GM04504 (cell line): ENCODE data around the gene SUMO3.

Source experiments
- DNase-seq: peaks from one replicate; pipeline ENCODE4 v3.0.0-alpha.2; 2012; ENCODE audit warnings: low read depth

Gene SUMO3

GRCh38 chr21:44778499-44778911 lies 39.4 kb downstream of the SUMO3 start:
- DNase-seq: no peak

- DNase-seq: no peak
Measured at GRCh38 chr21:44778094-44778493, 39.8 kb downstream of the SUMO3 start.

DNA sequence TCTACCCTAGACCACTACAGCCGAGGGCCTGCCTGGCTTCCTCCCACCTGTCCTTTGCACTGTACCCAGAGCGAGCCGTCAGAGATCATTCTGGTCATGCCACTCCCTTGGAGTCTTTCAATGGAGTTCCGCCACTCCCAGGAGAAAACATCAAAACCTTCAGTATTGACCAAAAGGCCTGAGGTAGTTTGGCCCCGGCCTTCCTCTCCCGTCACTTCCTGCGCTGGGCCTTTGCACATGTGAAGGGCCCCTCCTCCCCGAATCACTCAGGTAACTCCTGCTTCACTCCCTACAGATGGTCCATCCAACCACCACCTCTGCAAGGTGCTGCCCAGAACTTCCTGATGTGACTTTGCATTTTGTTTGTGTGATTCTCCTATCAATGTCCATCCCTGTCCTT lies 42.9 kb downstream of the SUMO3 start:
- no peak for DNase-seq

DNA sequence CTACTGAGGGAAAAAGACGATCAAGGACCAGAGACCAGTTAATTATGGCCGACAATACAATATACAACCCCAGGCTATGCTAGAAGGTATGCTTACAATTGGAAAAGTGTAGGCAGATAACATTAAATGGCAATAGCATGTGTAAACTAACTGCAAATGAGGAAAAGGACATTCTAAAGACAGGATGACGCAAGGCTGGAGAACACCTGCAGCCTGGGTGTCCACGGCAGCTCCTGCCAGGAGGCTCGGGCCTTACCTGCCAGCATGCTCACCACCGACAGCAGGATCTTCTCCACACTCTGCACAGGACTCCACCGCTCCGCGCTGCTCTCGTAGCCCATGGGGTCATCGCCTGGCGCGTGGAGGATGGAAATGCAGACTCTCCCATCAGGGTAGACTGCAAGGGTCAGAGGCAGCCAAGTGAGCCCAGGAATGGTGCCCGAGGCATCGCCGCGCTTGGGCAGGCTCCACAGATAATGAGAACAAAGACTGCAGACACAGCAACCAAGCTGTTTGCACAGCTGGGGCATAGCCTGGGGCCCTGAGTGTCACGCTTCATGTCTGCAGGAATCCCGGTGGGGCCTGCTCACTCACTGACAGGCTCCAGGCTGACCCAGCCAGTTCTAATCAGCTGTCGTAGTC lies 44.5 kb downstream of the SUMO3 start:
- no peak for DNase-seq

GRCh38 chr21:44771896-44772525 lies 45.9 kb downstream of the SUMO3 start:
- no peak for DNase-seq

DNA sequence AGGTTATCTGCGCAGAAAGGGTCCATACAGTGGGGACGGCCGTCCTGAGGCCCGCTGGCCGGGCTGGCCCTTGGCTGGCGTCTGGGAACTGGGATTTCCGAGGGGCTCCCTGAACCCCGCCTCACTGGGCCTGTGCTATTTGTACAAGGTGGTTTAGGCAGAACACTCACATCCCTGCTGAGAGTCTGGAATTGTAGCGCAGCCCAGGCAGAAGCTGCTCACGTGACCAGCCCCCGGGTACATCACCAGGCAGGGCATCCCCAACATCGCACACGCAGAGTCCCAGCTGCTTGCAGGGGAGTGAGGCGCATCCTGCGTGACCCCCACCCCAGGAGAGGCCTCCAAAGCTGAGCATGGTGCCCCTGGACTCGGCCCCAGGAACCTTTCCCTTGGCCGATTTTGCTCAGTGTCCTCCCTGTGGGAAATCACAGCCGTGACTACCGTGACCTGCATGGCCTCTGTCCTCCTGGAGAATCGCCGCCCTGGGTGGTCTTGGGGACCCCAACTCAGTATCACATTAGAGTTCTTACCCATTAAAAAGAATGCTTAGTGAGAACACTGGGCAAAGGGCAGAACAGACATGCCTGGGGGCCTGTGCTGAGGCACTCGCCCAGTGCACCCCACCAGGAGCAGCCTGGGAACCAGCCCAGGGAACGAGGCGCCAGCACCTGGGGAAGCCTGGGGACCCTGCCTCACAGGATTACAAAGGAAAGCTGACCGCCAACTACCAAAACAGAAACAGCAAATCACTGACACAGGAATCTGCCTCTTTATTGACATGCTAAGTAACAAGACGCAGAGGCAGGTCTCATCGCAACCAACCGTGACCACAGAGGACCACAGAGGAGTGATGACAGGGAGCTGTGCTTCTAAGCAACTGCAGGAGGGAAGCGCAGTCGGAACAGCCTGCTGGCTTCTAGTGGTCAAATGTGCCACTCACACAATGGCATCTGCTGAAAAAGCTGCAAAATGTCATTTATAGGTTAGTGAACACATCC lies 49.7 kb downstream of the SUMO3 start:
- DNase-seq: no peak

GRCh38 chr21:44766818-44767354 lies 51.0 kb downstream of the SUMO3 start:
- DNase-seq: no peak

DNA sequence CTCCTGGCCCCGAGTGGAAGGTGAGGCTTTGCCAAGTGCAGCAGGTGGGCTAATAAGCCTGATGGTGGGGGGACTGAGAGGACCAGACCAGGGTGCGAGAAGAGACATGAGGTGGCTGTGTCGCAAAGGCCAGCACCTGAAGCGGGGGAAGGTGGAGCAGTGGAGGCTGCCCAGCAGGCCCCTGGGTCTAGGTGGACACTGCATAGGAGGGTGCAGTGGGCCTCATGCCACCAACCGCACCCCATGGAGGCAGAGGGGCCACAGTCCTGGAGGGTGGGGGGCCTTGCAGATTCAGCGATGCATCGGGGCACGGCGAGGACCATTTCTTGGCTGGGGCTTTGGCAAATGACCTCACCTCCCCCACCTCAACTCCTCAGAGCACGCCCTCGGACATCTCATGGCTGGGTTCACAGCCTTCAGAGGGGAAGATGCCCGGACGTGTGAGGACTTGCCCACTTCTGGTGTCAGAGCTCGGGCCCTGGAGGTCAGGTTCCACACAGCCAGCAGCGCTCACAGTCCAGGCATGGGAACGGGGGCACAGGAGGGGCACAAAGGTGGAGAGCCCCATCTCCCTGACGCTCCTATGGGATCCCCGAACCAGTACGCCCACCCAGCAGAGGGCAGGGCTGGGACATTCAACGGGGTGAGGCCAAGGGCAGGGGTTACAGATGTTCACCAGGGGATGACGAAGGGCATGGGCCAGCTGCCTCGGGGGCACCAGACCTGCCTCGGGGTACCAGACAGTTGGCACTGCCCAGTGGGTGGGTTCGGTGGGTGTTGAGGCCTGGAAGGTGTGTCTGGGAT lies 51.6 kb downstream of the SUMO3 start:
- no peak for DNase-seq

GRCh38 chr21:44765231-44766013 lies 52.4 kb downstream of the SUMO3 start:
- no peak for DNase-seq

- DNase-seq: no peak
Measured at GRCh38 chr21:44764319-44765230, 53.3 kb downstream of the SUMO3 start.

DNA sequence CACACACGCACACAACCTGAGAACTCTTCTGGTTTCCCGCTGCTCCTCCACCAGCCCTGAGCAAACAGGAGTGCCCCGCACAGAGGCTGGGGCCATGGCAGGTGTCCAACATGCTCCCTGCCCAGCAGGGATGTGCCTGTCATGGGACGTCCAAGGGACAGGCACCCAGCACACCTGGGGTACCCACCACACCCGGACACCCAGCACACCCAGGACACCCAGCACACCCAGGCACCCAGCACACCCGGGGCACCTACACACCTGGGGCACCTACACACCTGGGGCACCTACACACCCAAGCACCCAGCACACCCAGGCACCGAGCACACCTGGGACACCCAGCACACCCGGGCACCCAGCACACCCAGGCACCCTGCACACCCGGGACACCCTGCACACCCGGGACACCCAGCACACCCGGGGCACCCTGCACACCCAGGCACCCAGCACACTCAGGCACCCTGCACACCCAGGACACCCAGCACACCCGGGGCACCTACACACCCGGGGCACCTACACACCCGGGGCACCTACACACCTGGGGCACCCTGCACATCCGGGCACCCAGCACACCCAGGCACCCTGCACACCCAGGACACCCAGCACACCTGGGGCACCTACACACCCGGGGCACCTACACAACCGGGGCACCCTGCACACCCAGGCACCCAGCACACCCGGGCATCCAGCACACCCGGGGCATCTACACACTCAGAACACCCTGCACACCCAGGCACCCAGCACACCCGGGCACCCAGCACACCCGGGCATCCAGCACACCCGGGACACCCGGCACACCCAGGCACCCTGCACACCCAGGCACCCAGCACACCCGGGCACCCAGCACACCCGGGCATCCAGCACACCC lies 54.2 kb downstream of the SUMO3 start:
- DNase-seq: no peak

DNA sequence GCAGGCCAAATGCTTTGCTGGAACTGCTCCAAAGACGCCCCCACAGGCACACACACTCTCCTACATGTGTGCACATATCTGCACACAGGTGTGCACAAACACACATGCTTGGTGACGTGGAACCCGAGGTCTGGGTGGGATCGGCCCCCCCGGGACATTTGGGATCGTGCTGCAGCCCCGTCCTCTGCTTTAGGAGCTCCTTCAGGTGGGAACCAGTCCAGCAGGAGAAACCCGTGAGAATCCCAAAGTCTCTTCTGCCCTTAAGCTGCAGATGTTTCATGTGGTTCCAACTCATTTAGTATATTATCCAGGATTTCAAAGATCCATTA lies 54.8 kb downstream of the SUMO3 start:
- no peak for DNase-seq

DNA sequence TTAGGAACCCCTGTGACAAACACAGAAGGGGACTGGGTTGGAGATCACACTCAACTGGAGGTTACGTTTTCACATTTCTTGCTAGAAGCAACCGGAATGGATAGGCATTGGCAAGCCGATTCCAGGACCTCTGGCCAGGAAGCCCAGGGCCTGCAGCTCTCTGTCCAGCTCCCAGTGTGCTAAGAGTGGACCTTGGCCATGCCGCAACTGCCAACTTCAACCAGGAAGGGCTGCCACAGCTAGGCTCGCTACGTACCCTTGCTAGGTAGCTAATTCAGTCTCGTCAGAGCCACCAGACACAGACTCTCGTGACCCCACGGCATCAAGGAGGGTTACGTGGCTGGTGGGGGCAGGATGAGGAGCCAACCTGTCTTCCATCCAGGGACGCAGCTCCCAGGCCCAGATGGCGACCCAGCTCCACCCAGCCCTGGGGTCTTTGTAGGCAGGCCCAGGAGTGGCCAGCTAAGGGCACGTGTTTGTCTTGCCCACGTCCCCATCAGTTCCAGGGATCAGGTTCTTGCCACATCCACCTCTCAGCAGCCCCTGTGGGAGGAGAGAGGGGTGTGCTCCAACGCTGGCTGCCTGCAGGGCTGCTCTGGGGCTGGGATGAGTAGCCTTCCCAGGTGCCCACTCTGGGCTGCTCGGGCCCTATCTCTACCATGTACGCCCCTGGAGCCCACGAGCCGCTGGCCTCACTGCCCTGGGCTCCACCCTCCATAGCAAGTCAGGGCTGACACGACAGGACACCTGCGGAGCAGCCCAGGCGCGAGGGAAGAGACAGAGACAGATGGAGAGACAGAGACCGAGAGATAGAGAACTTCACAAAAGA lies 55.4 kb downstream of the SUMO3 start:
- DNase-seq: no peak

DNA sequence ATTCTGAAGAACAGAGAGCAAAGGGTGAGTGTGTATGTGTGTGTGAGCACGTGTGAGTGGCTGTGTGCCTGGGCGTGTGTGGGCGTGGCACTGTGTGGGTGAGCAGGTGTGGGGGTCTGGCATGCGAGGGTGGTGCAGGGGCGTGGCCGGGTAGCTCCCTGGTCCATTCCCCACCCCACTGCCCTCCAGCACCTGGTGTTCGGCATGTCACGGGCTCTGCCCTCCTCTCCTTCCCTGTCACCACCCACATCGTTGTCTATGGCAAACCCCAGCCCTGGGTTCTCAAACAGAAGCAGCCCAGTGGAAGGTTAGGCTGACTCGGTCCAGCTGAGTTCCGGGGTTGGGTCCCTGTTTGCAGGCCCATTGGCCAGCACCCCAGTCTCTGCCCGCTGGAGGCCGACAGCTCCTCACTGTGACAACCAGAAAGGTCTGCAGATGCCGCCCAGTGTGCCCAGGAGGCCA lies 56.1 kb downstream of the SUMO3 start:
- DNase-seq: no peak

GRCh38 chr21:44761011-44761729 lies 56.7 kb downstream of the SUMO3 start:
- DNase-seq: no peak

GRCh38 chr21:44760376-44760775 lies 57.5 kb downstream of the SUMO3 start:
- DNase-seq: no peak

GRCh38 chr21:44759628-44760285 lies 58.1 kb downstream of the SUMO3 start:
- no peak for DNase-seq
